Measurements from ENCODE around the gene ROBO1. TPM values are rescaled to one million over a fixed set of nuclear protein-coding genes. Genes with fewer than 3 reads are reported as not detected.

Gene ROBO1
- total and polyA plus RNA-seq, 2 of the 13 experiments (the other 11 are each of a cell fraction or from before 2014, with no cell fraction given) = 52.2 to 71.0 TPM

DNA sequence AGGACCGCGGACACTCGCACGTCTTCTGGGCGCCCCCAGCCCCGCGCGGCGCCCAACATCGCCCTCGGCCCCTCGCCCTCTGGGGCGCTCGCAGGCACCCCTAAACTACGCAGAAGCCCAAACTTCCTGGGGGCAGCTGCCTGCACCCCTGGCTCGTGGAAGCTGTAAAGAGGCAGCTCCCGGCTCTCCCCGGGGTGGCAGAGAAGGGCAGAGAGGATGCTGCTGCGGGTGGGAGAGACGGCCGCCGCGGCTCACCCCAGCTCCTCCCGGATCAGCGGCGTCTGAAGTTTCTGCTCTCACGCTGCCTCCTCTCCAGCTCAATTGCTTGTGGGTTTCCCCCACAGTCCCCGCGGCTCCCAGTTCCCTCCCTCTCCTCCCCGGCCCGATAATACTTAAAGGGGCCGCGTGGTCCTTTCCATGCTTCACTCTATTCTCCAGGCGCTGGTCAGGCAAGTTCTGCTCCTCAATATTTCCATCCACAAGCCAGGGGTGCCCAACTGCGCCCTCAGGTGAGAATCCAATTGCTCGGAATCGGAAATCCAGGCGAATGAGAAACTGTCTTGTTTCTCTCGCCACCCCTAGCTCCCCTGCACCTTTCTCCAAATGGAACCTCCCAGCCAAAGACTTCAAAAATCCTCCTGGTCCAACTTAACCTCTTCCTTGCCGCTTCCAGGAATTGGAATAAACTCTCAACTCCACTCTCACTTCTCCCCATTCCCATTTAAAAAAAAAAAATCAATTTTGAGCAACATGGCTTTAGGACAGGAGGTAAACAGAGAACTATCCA lies 748.5 kb downstream of the ROBO1 start (continued):
- TF ChIP-seq RXRA (CRISPR knock-in tag; IDR thresholded peaks at IDR 0.05) (no peak), ZBTB8A (CRISPR knock-in tag; IDR thresholded peaks at IDR 0.05; ENCODE audit: borderline replicate concordance, low read depth) (no peak), ZNF280B (CRISPR knock-in tag; IDR thresholded peaks at IDR 0.05; ENCODE audit: borderline replicate concordance) (no peak; the same call in 1 of the 2 replicates), GTF3A (CRISPR knock-in tag; conservative IDR thresholded peaks at IDR 0.05) (no peak), HMGA1 (CRISPR knock-in tag; conservative IDR thresholded peaks at IDR 0.05) (no peak), KLF16 (CRISPR knock-in tag; IDR thresholded peaks at IDR 0.05) (peak in 1 of 2 experiments; percentile 70; a peak in 1 of 4 replicates), ZNF570 (CRISPR knock-in tag; IDR thresholded peaks at IDR 0.05; ENCODE audit: borderline replicate concordance) (no peak), MTF2 (CRISPR knock-in tag; IDR thresholded peaks at IDR 0.05; ENCODE audit: borderline replicate concordance) (no peak; the same call in 1 of the 2 replicates), RFX1 (IDR thresholded peaks at IDR 0.05) (no peak), KLF12 (CRISPR knock-in tag; IDR thresholded peaks at IDR 0.05; ENCODE audit: borderline replicate concordance) (no peak), MAFF (IDR thresholded peaks at IDR 0.05; ENCODE audit: low read depth, low read length) (no peak), NFKB2 (CRISPR knock-in tag; IDR thresholded peaks at IDR 0.05; ENCODE audit: borderline replicate concordance) (peak; percentile 59; the same call in 1 of the 2 replicates), ZNF33B (CRISPR knock-in tag; IDR thresholded peaks at IDR 0.05) (0 out of 2 replicates have a peak, but pooled peaks have one; percentile 41), ZFAT (CRISPR knock-in tag; conservative IDR thresholded peaks at IDR 0.05) (no peak), ZNF777 (CRISPR knock-in tag; IDR thresholded peaks at IDR 0.05) (no peak; the same call in none of the 2 replicates), HNRNPK (IDR thresholded peaks at IDR 0.05; ENCODE audit: low read depth, low read length, poor library complexity, severe bottlenecking) (peak; percentile 32), ZBTB10 (CRISPR knock-in tag; IDR thresholded peaks at IDR 0.05; ENCODE audit: borderline replicate concordance) (no peak; the same call in 1 of the 2 replicates), SMARCE1 (IDR thresholded peaks at IDR 0.05; ENCODE audit: borderline replicate concordance) (no peak), ZNF709 (CRISPR knock-in tag; IDR thresholded peaks at IDR 0.05) (peak; percentile 58; the same call in 1 of the 2 replicates)
- TF ChIP-seq, protein P1, sequence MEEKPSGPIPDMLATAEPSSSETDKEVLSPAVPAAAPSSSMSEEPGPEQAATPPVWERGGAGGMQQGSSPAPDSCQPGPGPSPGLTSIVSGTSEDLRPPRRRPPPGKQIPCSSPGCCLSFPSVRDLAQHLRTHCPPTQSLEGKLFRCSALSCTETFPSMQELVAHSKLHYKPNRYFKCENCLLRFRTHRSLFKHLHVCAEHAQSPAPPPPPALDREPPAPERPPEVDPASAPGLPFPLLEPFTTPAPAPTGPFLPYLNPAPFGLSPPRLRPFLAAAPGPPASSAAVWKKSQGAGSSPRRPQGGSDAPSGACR (CRISPR knock-in tag; IDR thresholded peaks at IDR 0.05) = no peak
- TF ChIP-seq, protein P2, sequence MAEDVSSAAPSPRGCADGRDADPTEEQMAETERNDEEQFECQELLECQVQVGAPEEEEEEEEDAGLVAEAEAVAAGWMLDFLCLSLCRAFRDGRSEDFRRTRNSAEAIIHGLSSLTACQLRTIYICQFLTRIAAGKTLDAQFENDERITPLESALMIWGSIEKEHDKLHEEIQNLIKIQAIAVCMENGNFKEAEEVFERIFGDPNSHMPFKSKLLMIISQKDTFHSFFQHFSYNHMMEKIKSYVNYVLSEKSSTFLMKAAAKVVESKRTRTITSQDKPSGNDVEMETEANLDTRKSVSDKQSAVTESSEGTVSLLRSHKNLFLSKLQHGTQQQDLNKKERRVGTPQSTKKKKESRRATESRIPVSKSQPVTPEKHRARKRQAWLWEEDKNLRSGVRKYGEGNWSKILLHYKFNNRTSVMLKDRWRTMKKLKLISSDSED (CRISPR knock-in tag; IDR thresholded peaks at IDR 0.05) = no peak
- TF ChIP-seq, protein P3, sequence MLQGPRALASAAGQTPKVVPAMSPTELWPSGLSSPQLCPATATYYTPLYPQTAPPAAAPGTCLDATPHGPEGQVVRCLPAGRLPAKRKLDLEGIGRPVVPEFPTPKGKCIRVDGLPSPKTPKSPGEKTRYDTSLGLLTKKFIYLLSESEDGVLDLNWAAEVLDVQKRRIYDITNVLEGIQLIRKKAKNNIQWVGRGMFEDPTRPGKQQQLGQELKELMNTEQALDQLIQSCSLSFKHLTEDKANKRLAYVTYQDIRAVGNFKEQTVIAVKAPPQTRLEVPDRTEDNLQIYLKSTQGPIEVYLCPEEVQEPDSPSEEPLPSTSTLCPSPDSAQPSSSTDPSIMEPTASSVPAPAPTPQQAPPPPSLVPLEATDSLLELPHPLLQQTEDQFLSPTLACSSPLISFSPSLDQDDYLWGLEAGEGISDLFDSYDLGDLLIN (CRISPR knock-in tag; IDR thresholded peaks at IDR 0.05; ENCODE audit: borderline replicate concordance) = no peak
